GM23248 (cell line): ENCODE results near the gene COLEC11.

Source experiments
- EZH2 ChIP-seq: fragments of 200-600 bp; sonication (generic); IDR thresholded peaks from 2 replicates; pipeline ENCODE4 v1.6.1; 2018; ENCODE audit warnings: antibody characterized with exemption, mild to moderate bottlenecking; ENCODE audit not compliant: insufficient read depth, poor library complexity, severe bottlenecking
- EZH2phosphoT487 ChIP-seq: fragments of 200-600 bp; sonication (generic); IDR thresholded peaks from 2 replicates; pipeline ENCODE4 v1.6.1; 2018; ENCODE audit warnings: antibody characterized with exemption, moderate library complexity, mild to moderate bottlenecking, low read depth; ENCODE audit not compliant: insufficient read depth

DNA sequence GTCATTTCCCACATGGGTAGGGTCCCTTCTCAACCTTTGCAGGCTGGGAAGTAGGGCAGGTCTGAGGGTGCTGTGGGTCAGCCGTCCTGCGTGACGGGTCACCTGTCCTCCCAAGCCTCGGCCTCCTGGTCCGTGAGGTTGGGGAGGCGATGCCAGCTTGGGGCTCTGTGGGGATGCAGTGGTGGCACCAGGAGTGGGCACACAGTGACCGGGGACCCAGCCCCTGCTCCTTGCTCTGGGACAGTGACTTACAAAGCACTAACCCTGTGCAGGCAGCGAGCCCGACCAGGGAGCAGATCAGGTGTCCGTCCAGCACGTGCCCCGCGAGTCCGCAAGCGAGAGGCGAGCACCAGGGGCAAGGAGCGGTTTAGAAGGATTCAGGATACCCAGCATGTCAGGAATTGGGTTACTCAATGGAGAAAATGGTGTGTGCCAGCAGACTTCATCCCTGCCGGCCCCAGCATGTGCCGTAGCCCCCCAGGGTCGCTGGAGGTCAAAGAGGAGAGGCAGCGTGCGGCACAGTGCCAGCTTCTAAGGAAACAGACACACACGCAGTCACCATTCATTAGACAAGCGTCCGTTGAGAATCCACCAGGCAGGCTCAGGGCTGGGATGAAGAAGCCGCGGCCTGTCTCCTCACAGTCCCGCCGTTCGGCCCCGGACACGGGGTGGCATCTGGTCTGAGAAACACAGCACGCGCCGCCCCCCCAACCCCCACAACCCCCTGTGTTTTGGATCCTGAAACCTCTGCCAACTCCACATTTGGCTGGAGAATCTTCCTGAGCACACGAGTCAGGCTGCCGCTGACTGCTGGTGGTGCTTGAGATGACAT lies 11.7 kb downstream of the COLEC11 start:
- TF ChIP-seq EZH2phosphoT487 (no peak), EZH2 (no peak)
